ENCODE data around the gene CCDC82.

The CCDC82 gene

GRCh38 chr11:96329419-96329818, 60.3 kb downstream of the CCDC82 start:
- no peak for DNase-seq (ENCODE audit: low read depth)

- no peak for DNase-seq (ENCODE audit: low read depth)
These were observed 61.2 kb downstream of the CCDC82 start for GRCh38 chr11:96328395-96329010.

DNA sequence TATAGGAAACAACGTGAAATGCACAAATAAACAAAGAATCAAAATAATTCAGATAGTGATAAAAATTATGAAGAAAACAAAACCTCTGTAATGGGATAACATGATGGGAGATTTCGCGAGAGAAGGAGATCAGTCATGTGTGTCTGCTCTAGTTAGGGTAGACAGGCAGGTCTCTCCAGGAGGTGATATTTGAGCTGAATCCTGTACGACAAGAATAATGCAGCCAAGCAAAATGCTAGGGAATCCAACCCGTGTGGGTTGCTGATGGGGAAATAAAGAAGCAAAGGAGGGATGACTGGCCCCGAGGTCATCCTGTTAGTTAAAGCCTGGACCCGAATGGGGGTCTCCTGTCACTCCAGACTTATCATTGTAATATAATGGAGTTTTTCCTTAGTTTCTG, 62.8 kb downstream of the CCDC82 start:
- DNase-seq (ENCODE audit: low read depth) = no peak

GRCh38 chr11:96324912-96325311, 64.8 kb downstream of the CCDC82 start:
- no peak for DNase-seq (ENCODE audit: low read depth)

DNA sequence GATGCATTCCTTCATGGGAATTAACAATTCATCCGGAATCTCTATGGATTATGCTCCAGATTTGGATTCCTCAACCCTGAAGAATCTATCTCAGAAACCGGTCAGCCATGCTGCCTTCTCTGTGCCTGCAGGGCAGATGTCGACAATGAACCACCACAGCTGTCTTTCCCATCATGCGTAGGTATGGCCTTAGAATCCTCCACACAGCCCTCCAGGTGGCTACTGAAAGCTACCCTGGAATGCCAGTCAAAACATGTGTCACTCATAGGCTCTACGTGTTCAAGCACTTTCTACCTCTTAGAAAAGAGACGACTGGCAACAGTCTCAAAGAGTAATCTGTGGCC, 66.1 kb downstream of the CCDC82 start:
- no peak for DNase-seq (ENCODE audit: low read depth)

GRCh38 chr11:96322775-96323641, 66.7 kb downstream of the CCDC82 start:
- DNase-seq (ENCODE audit: low read depth) = peak; percentile 75

DNA sequence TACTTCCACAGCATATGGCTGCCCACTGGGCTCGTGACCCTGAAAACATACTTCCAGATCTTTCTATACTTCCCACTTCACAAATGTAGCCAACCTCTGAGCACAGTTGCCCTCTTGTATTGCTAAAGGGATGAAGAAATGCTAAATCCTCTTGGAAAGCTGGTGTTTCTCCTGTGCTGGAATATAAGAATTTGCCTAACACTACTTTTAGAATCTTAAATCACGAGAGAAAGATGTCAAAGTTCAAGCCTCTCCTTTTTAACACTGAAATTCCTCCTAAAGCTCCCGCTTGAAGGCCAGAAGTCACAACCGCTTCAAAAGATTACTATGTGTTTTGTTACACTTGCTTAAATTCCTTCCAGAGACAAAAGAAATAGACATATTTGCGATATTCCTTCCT, 68.6 kb downstream of the CCDC82 start:
- DNase-seq (ENCODE audit: low read depth) = no peak

- DNase-seq (ENCODE audit: low read depth) = no peak
These were observed 69.6 kb downstream of the CCDC82 start for GRCh38 chr11:96319898-96320656.

DNA sequence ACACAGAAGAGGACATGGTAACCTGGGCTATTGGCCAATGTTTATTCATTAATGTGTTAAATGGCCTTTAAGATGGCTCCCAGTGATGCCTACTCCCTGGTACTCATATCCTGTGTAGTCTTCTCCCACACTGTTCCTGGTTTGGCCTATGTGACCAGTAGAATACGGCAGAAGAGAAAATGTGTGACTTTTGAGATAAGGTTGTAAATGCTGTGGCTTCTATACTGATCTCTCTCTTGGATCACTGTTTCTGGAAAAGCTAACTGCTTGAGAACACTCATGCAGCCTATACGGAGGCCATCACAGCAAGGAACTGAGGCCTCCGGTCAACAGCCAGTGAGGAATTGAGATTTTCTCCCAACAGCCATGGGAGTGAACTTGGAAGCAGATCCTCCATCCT, 70.9 kb downstream of the CCDC82 start:
- peak; percentile 36 for DNase-seq (ENCODE audit: low read depth)

GRCh38 chr11:96318399-96318798, 71.3 kb downstream of the CCDC82 start:
- no peak for DNase-seq (ENCODE audit: low read depth)

GRCh38 chr11:96317985-96318384, 71.7 kb downstream of the CCDC82 start:
- DNase-seq (ENCODE audit: low read depth) = no peak

GRCh38 chr11:96317571-96317970, 72.1 kb downstream of the CCDC82 start:
- no peak for DNase-seq (ENCODE audit: low read depth)

DNA sequence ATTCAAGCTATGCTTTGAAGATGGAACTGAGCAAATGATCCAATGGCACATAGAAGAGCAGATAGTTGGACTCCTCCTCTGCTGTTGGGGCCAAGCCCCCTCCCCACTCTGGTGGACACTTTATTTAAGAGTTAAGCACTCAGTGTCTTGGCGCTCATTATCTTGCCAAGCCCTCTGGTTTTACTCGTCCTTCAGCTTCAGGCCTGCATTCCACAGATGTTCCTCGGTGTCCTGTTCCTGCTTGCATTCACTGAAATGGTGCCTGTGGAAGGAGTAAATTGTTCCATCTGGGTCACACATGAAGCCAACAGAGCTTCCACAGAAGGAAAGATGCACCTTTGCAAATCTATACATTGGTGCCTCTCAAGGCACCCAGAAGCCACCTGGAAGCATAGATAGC, 72.8 kb downstream of the CCDC82 start:
- no peak for DNase-seq (ENCODE audit: low read depth)

DNA sequence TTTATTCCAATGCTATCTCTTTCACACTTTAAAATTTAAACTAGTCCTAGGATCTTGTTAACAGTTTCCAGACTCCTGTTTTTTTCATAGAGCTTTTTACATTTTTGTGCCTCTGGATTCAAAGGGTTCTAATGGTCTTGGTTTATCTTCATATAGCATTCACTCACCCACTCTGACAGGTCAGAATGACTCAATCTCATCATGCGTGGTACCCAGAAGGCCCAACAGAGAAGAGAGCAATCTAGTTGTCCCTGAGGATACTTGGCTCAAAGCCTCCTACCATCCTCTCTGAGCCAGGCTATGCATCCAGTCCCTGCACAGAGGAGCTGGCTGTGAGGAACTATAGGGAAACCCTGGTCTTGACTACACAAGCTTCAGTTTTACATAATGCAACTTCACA, 74.2 kb downstream of the CCDC82 start:
- no peak for DNase-seq (ENCODE audit: low read depth)

GRCh38 chr11:96314326-96315020, 75.2 kb downstream of the CCDC82 start:
- DNase-seq (ENCODE audit: low read depth) = no peak

GRCh38 chr11:96313163-96313562, 76.5 kb downstream of the CCDC82 start:
- no peak for DNase-seq (ENCODE audit: low read depth)

DNA sequence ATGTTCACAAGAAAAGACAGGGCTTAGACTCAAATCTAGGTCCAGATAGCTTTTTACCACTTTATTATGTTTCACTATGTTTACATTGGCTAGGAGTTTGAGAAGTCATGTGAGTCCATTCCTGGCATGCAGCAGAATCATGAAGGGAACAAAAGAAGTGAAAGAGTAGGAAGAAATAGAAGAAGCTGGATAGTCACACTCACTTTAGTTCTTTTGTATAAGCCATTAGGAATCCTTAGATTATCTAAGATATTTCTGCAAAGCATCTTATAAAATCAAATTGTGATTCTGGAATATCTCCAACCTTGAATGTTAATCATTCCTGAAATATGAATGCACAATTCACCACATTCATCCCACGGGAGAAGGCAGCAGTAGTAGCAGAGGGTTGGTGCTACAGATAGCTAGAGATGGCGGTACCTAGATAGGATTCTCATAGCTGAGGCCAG, 78.6 kb downstream of the CCDC82 start:
- DNase-seq (ENCODE audit: low read depth) = no peak

- no peak for DNase-seq (ENCODE audit: low read depth)
These were observed 79.5 kb downstream of the CCDC82 start for GRCh38 chr11:96310236-96310635.

DNA sequence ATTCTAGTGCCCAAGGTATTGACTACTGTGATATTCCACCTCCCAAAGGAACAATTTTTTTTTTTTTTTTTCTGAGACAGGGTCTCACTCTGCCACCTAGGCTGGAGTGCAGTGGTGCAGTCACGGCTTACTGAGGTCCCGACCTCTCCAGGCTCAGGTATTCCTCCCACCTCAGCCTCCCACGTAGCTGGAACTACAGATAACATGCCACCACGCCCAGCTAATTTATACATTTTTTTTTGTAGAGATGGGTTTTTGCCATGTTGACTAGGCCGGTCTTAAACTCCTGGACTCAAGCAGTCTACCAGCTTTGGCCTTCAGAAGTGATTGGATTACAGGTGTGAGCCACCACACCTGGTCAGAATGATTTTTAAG, 80.1 kb downstream of the CCDC82 start:
- DNase-seq (ENCODE audit: low read depth) = no peak

DNA sequence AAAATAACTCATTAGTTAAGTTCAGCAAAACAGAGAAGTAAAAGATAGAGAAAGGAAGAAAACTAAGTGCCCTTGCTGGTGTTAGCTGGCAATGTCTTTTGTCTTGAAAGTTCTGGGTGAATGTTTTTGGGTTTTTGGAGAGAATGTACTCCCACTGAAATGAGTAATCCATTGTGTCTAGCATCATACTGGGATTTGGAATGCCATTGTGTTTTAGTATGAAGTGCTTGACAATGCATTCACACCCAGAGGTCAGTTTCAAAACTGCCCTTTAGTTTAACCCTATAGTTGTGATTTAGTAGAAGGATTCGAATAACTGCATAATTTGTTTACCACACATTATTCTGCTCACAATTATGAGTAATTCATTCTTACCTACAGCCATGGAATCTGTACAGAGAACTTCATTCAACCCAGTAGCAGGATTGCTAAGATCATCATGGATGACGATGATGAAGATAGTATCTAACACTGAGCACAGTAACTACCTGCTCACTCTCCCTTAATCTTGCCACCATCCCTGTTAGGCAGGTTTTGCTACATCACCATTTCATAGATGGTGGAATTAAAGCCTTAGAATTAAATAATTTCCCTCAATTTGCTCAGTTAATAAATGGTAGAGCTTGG, 80.6 kb downstream of the CCDC82 start:
- no peak for DNase-seq (ENCODE audit: low read depth)

- no peak for DNase-seq (ENCODE audit: low read depth)
These were observed 82.0 kb downstream of the CCDC82 start for GRCh38 chr11:96307776-96308140.
